ENCODE measurements around the gene LXN. TPM values are rescaled to one million over a fixed set of nuclear protein-coding genes. Genes with fewer than 3 reads are reported as not detected.

Gene LXN
- total RNA-seq, 2 donors from 2014 or later, result 14.9 to 32.2 TPM

- Histone ChIP-seq H3K4me1 (ENCODE audit: control insufficient read depth in 1 of 2, low read depth in 2 of 2) (peaks cover 20 to 34% of the 10 kb centered on the region in 2 donors), H3K36me3 (no peaks in the 10 kb centered on the region), H3K27me3 (replicated peaks; ENCODE audit: insufficient read depth) (no peaks in the 10 kb centered on the region), H3K4me3 (no peak overlapping the region), H3K27ac (peak overlapping the region; percentile 18 to 54), H3K9me3 (no peaks in the 10 kb centered on the region)
- ATAC-seq (ENCODE audit: insufficient number of reproducible peaks, low FRiP score, low read depth) (peak; percentile 37), DNase-seq (ENCODE audit: low spot score) (no peak)
- TF ChIP-seq CTCF (IDR thresholded peaks at IDR 0.05), result no peak
Measured at GRCh38 chr3:158713094-158713499, 40.6 kb upstream of the LXN start.

GRCh38 chr3:158712443-158712842, 40.0 kb upstream of the LXN start:
- ATAC-seq (ENCODE audit: insufficient number of reproducible peaks, low FRiP score, low read depth) (no peak), DNase-seq (ENCODE audit: low spot score) (no peak)
- H3K27me3 ChIP-seq (replicated peaks; ENCODE audit: insufficient read depth), result no peaks in the 10 kb centered on the region
- TF ChIP-seq CTCF (IDR thresholded peaks at IDR 0.05), result no peak
- no peaks in the 10 kb centered on the region for H3K9me3 ChIP-seq
- peaks cover 20 to 33% of the 10 kb centered on the region in 2 donors for H3K4me1 ChIP-seq (ENCODE audit: control insufficient read depth in 1 of 2, low read depth in 2 of 2)
- no peaks in the 10 kb centered on the region for H3K36me3 ChIP-seq
- no peak overlapping the region for H3K4me3 ChIP-seq
- peak overlapping the region; percentile 18 to 54 for H3K27ac ChIP-seq

GRCh38 chr3:158711886-158712285, 39.4 kb upstream of the LXN start:
- DNase-seq (ENCODE audit: low spot score), result no peak
- Histone ChIP-seq H3K36me3 (no peaks in the 10 kb centered on the region), H3K4me3 (no peak overlapping the region), H3K27ac (peak overlapping the region; percentile 18 to 54), H3K4me1 (ENCODE audit: control insufficient read depth in 1 of 2, low read depth in 2 of 2) (peaks cover 20 to 33% of the 10 kb centered on the region in 2 donors), H3K9me3 (no peaks in the 10 kb centered on the region), H3K27me3 (replicated peaks; ENCODE audit: insufficient read depth) (no peaks in the 10 kb centered on the region)
- no peak for ATAC-seq (ENCODE audit: insufficient number of reproducible peaks, low FRiP score, low read depth)
- TF ChIP-seq CTCF (IDR thresholded peaks at IDR 0.05), result no peak

- Histone ChIP-seq H3K4me3 (no peak overlapping the region), H3K36me3 (no peaks in the 10 kb centered on the region), H3K9me3 (no peaks in the 10 kb centered on the region), H3K27me3 (replicated peaks; ENCODE audit: insufficient read depth) (no peaks in the 10 kb centered on the region), H3K27ac (no peak overlapping the region), H3K4me1 (ENCODE audit: control insufficient read depth in 1 of 2, low read depth in 2 of 2) (peaks cover 20 to 33% of the 10 kb centered on the region in 2 donors)
- DNase-seq (ENCODE audit: low spot score), result no peak
- no peak for TF ChIP-seq CTCF (IDR thresholded peaks at IDR 0.05)
- no peak for ATAC-seq (ENCODE audit: insufficient number of reproducible peaks, low FRiP score, low read depth)
Measured at GRCh38 chr3:158710601-158711000, 38.2 kb upstream of the LXN start.

- Histone ChIP-seq H3K36me3 (no peaks in the 10 kb centered on the region), H3K27me3 (replicated peaks; ENCODE audit: insufficient read depth) (no peaks in the 10 kb centered on the region), H3K4me1 (ENCODE audit: control insufficient read depth in 1 of 2, low read depth in 2 of 2) (peaks cover 20 to 33% of the 10 kb centered on the region in 2 donors), H3K9me3 (no peaks in the 10 kb centered on the region), H3K27ac (no peak overlapping the region), H3K4me3 (no peak overlapping the region)
- DNase-seq (ENCODE audit: low spot score) (no peak), ATAC-seq (ENCODE audit: insufficient number of reproducible peaks, low FRiP score, low read depth) (no peak)
- no peak for TF ChIP-seq CTCF (IDR thresholded peaks at IDR 0.05)
Measured at GRCh38 chr3:158709666-158710083, 37.2 kb upstream of the LXN start.
